Measurements from ENCODE around the gene ASCC1.

The ASCC1 gene

GRCh38 chr10:72062832-72063702 is 153.0 kb downstream of the ASCC1 start:
- Mint-ChIP-seq H3K36me3 (peaks cover 35% of the 10 kb centered on the region), H3K27ac (peak overlapping the region; percentile 62), H3K4me1 (peaks cover 35% of the 10 kb centered on the region), H3K4me3 (no peak overlapping the region), H3K9me3 (no peaks in the 10 kb centered on the region), H3K27me3 (no peaks in the 10 kb centered on the region)
- ATAC-seq: no peak

- Mint-ChIP-seq H3K4me3 (no peak overlapping the region), H3K27me3 (no peaks in the 10 kb centered on the region), H3K27ac (peak overlapping the region; percentile 62), H3K4me1 (peaks cover 31% of the 10 kb centered on the region), H3K36me3 (peaks cover 31% of the 10 kb centered on the region), H3K9me3 (no peaks in the 10 kb centered on the region)
- no peak for ATAC-seq
Observed at GRCh38 chr10:72062382-72062781, 153.7 kb downstream of the ASCC1 start.

GRCh38 chr10:72061930-72062329 is 154.1 kb downstream of the ASCC1 start:
- H3K4me3 Mint-ChIP-seq: no peak overlapping the region
- peaks cover 29% of the 10 kb centered on the region for H3K36me3 Mint-ChIP-seq
- H3K27ac Mint-ChIP-seq: no peak overlapping the region
- peaks cover 31% of the 10 kb centered on the region for H3K4me1 Mint-ChIP-seq
- no peaks in the 10 kb centered on the region for H3K27me3 Mint-ChIP-seq
- H3K9me3 Mint-ChIP-seq: no peaks in the 10 kb centered on the region
- ATAC-seq: no peak

- peaks cover 25% of the 10 kb centered on the region for H3K36me3 Mint-ChIP-seq
- ATAC-seq: no peak
- H3K27ac Mint-ChIP-seq: no peak overlapping the region
- no peaks in the 10 kb centered on the region for H3K9me3 Mint-ChIP-seq
- peaks cover 31% of the 10 kb centered on the region for H3K4me1 Mint-ChIP-seq
- H3K4me3 Mint-ChIP-seq: no peak overlapping the region
- H3K27me3 Mint-ChIP-seq: no peaks in the 10 kb centered on the region
Observed at GRCh38 chr10:72061491-72061890, 154.6 kb downstream of the ASCC1 start.

- peaks cover 37% of the 10 kb centered on the region for H3K4me1 Mint-ChIP-seq
- H3K4me3 Mint-ChIP-seq: no peak overlapping the region
- H3K27ac Mint-ChIP-seq: peak overlapping the region; percentile 21
- peaks cover 21% of the 10 kb centered on the region for H3K36me3 Mint-ChIP-seq
- ATAC-seq: peak; percentile 17
- H3K27me3 Mint-ChIP-seq: no peaks in the 10 kb centered on the region
- H3K9me3 Mint-ChIP-seq: no peaks in the 10 kb centered on the region
Observed at GRCh38 chr10:72059843-72060822, 155.9 kb downstream of the ASCC1 start.

- Mint-ChIP-seq H3K27ac (peak overlapping the region; percentile 21), H3K36me3 (peaks cover 17% of the 10 kb centered on the region), H3K9me3 (no peaks in the 10 kb centered on the region), H3K4me1 (peaks cover 44% of the 10 kb centered on the region), H3K4me3 (no peak overlapping the region), H3K27me3 (no peaks in the 10 kb centered on the region)
- ATAC-seq: no peak
Observed at GRCh38 chr10:72058989-72059842, 156.9 kb downstream of the ASCC1 start.

- Mint-ChIP-seq H3K4me3 (no peak overlapping the region), H3K9me3 (no peaks in the 10 kb centered on the region), H3K27ac (no peak overlapping the region), H3K36me3 (peaks cover 12% of the 10 kb centered on the region), H3K27me3 (no peaks in the 10 kb centered on the region), H3K4me1 (peaks cover 51% of the 10 kb centered on the region)
- ATAC-seq: no peak
Observed at GRCh38 chr10:72058347-72058898, 157.7 kb downstream of the ASCC1 start.

GRCh38 chr10:72056932-72057751 is 158.9 kb downstream of the ASCC1 start:
- Mint-ChIP-seq H3K36me3 (no peaks in the 10 kb centered on the region), H3K27me3 (no peaks in the 10 kb centered on the region), H3K27ac (no peak overlapping the region), H3K4me3 (no peak overlapping the region), H3K9me3 (no peaks in the 10 kb centered on the region), H3K4me1 (peaks cover 59% of the 10 kb centered on the region)
- ATAC-seq: no peak

GRCh38 chr10:72056113-72056512 is 160.0 kb downstream of the ASCC1 start:
- H3K27me3 Mint-ChIP-seq: no peaks in the 10 kb centered on the region
- no peaks in the 10 kb centered on the region for H3K36me3 Mint-ChIP-seq
- no peak overlapping the region for H3K4me3 Mint-ChIP-seq
- ATAC-seq: no peak
- no peaks in the 10 kb centered on the region for H3K9me3 Mint-ChIP-seq
- H3K4me1 Mint-ChIP-seq: peaks cover 49% of the 10 kb centered on the region
- no peak overlapping the region for H3K27ac Mint-ChIP-seq

- no peak for ATAC-seq
- Mint-ChIP-seq H3K27ac (peak overlapping the region; percentile 66), H3K4me1 (peaks cover 43% of the 10 kb centered on the region), H3K27me3 (no peaks in the 10 kb centered on the region), H3K9me3 (peaks cover 3% of the 10 kb centered on the region), H3K4me3 (no peak overlapping the region), H3K36me3 (no peaks in the 10 kb centered on the region)
Observed at GRCh38 chr10:72053690-72054089, 162.4 kb downstream of the ASCC1 start.

GRCh38 chr10:72050873-72051272 is 165.2 kb downstream of the ASCC1 start:
- Mint-ChIP-seq H3K27ac (no peak overlapping the region), H3K27me3 (no peaks in the 10 kb centered on the region), H3K4me3 (no peak overlapping the region), H3K9me3 (peaks cover 3% of the 10 kb centered on the region), H3K4me1 (peaks cover 43% of the 10 kb centered on the region), H3K36me3 (no peaks in the 10 kb centered on the region)
- ATAC-seq: no peak

GRCh38 chr10:72049969-72050781 is 165.9 kb downstream of the ASCC1 start:
- Mint-ChIP-seq H3K4me3 (no peak overlapping the region), H3K36me3 (no peaks in the 10 kb centered on the region), H3K4me1 (peaks cover 37% of the 10 kb centered on the region), H3K9me3 (peaks cover 3% of the 10 kb centered on the region), H3K27ac (no peak overlapping the region), H3K27me3 (no peaks in the 10 kb centered on the region)
- ATAC-seq: peak; percentile 28

- peaks cover 30% of the 10 kb centered on the region for H3K4me1 Mint-ChIP-seq
- no peak overlapping the region for H3K27ac Mint-ChIP-seq
- no peak overlapping the region for H3K4me3 Mint-ChIP-seq
- ATAC-seq: no peak
- no peaks in the 10 kb centered on the region for H3K27me3 Mint-ChIP-seq
- peaks cover 3% of the 10 kb centered on the region for H3K9me3 Mint-ChIP-seq
- H3K36me3 Mint-ChIP-seq: no peaks in the 10 kb centered on the region
Observed at GRCh38 chr10:72049472-72049871, 166.6 kb downstream of the ASCC1 start.

All from stimulated activated memory B cell treated with anti-CD40 and anti-IgM and Interleukin-4, amounts not matched to agents 10 μg/mL and 1 μg/mL and 100 μg/mL, for 72 hours (primary cell).